ENCODE results near the gene UBE2J2.

The UBE2J2 gene

DNA sequence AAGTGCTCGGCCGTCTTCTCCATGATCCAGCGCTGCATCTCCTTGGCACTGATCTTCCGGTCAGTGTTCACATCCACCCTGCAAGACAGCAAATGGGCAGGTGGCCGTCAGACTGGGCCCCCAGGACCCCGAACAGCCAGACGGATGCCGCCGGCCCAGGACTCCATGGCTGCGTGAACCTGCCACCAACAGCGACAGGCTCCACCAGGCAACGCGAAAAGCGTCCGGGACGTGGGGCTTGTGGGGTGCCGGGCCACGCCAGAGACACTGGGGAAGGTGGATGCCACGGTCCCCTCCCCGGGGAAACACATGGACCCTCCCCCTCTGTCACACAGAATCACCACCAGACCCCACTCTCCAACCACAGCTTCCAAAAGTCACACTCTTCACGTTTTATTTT is 49.8 kb downstream of the UBE2J2 start:
- FAIRE-seq = no peak

DNA sequence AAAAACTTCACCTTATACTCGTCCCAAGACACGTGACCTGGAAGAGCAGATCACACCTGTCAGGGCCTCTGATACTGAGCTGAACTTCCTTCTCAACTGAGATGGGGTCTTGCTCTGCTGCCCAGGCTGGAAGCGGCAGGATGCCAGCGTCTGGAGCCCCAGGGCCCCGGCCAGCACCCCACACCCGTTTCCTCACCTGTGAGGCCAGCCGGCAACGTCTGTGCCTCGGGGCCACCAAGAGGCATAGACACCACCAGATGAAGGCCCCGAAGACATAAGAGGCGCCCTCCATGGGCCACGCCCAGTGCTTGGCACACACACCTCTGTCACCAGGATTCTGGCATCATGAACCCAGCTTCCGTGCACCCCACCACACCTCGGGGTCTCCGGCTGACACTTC is 50.3 kb downstream of the UBE2J2 start:
- FAIRE-seq = no peak

DNA sequence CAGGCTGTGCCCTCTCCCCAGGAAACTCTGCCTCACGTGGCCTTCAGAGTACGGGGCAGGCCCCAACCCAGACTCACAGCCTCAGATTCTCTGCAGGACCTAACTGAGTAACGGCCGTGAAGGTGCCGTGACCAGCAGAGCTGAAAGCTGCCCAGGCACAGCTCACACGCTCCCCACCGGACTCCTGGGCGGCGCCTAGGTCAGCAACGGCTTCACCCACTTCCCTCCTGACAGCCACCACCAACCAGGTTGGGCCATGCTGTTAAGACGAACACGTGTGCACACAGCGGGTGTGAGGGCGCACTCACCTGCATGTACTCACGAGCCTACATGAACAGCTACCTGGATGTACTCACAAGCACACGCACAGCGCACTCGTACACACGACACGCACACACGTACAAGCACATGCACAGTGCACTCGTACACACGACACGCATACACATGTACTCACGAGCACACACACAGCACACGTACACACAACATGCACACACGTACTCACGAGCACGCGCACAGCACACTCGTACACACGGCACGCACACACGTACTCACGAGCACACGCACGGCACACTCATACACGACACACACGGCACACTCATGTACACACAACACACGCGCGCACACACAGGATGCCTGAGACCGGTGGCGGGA is 51.0 kb downstream of the UBE2J2 start:
- FAIRE-seq = no peak

DNA sequence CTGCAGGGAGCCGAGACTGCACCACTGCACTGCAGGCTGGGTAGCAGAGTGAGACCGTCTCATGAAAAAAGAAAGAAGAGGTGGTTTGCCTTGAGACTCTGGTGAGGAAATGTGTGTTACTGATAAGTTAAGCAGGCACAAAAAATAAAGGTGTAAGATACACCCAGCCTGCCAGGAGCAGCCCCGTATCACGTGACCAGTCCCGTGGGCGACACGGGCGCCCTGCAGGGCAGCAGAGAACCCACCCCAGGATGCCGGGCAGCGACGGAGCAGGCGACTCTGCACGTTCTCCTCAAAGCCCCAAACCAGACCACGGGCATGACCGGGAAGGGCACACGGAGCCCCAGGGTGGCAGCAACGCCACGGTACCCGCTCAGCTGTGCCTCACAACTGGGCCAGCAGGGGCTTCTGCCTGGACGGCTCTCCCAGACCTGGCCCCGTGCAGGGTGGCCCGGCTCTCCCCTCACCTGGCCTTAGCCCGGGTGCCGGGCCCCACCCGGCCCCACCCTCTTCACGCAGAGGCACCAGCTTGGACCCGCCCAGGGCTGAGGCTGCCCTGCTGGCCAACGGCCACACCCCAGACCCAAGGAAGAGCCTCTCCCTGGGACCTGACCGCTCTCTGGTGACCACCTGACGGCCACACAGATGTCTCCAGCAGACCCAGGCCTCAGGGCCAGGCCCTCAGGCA is 51.6 kb downstream of the UBE2J2 start:
- FAIRE-seq = no peak

DNA sequence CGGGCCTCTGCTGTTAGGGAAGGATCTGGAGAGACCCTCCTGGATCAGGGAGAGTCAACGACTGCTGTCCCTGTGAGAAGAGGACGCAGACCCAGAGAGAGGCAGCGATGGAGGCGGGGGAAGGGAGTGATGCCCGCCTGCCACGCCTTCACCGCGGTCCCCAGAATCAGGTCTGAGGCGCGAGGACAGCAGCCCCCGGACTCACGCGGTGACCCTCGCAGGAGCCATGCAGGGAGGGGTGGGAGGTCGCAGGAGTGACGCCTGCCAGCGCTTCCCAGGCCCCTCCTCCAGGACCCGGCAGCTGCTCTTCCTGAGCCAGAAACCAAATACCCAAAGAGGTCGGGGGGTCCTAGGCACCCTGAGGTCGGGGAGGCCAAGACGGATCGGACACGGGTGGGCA is 53.5 kb downstream of the UBE2J2 start:
- no peak for FAIRE-seq

DNA sequence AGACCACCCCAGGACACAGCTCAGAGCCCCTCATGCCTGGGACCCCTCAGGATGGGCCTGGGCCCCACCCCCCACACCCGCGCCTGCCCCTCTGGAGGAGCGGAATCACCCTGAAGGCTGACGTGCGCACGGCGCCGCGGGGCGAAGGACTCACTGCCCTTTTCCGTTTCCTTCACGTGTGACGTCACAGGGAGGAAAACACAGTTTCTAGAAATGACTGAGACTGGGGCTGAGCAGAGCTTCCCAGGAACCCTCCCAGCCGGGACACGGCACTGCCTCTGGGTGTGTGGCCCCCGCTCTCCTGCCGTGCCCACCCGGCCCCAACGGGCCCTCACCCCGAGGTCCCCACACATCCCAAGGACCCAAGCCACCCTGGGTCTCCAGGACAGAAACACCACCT is 54.3 kb downstream of the UBE2J2 start:
- FAIRE-seq = no peak

DNA sequence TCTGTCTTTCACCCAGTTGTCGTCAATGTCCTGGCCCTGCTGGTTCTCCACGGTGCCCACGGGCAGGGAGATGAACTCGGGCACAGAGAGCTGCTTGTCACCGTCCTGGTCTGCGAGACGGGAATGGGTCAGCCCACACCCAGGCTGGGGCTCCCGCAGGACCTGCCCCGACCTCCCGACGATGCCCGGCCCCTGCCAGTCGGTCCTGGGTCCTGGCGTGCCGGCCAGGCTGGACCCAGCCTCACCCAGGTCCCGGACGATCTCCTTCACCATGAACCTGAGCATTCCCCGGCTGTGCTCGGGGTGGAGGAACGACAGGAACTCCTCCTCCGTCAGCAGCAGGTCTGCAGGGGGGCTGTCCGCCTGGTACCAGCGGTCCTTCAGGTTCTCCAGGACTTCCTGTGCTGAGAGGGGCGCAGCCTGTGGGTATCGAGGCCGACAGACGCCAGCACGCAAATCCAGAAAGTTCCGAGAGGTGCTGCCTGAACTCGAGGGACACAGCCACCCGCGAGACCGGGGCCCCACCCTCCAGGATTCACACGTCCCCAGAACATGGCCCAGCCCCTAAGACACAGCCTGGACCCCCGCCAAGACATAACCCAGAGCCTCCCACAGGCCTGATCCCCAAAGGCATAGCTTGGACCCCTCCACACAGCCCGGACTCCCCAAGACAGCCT is 55.0 kb downstream of the UBE2J2 start:
- FAIRE-seq = no peak

DNA sequence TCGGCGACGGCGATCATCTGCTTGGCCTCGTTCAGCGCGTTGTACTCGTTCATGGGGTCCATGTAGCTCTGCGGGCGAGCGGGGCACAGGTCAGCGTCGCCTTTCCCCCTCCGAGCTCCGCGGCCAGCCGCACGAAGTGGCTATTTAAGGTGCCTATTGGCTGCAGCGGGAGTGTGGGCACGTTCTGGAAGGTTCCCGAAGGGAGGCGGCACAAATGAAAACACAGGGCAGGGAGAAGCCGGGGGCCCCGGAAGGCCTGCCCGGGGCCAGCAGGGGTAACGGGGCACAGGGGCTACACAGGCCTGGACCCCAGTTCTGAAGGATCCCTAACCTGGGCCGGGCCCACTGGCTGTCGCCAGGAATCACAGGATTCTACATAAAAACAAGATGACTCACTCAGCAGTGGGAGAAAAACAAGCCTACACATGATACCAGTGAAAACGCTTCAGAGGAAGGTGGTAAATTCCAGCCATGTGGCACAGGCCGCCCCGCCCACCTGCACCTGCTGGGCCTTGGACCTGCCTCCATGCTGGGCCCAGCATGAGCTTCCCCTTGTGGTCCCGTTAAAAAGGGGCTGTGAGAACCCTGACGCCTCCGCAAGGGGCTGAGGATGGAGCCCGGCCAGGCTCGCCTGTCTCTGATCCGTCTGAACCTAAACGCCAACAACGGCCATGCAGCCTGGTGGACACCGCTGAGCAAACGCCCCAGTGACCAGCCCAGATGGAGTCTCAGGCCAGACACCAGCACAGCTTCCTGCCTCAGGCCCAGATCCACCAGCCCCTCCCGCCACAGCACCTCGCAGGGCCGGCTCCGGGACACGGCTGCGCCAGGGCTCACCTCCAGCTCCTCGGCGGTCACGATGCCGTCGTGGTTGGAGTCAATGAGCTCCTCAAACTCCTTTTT is 55.8 kb downstream of the UBE2J2 start:
- FAIRE-seq = no peak

DNA sequence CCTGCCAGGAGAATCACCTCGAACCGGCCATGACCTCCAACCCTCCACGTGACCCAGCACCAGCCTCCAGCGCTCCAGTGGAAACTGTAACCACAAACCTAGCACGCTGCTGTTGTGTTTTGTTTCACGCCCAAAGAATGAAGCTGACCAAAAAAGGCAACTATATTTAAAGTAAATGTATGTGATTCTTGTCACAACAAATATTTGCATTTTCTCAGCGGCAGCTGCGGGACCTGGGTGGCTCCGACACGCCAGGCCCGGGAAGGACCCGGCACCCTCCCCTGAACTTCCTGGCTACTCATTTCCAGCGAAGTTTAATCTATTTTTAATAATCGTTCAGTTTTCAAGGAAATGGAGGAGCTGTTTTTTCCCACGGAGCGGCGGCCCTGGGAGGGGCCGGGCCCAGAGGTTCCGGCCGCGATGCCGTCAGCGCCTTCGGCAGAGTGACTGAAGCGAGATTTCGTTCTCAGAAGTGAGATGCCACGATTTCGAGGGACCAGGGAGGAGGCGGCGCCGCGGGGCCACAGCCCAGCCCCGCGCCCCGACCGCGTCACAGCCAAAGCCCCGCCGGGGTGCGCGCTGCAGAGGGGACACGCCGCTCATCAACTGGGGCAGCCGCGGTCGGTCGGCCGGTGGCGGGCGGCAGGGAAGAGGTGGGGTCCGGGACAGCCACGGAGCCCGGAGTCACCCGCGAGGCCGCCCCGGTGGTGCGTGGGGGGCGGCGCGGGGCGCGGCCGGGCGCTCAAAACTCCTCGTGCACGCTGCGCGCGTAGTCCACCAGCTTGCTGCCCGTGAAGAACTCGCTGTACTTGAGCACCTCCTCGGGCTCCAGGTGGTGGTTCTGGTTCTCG is 56.7 kb downstream of the UBE2J2 start:
- FAIRE-seq = no peak

DNA sequence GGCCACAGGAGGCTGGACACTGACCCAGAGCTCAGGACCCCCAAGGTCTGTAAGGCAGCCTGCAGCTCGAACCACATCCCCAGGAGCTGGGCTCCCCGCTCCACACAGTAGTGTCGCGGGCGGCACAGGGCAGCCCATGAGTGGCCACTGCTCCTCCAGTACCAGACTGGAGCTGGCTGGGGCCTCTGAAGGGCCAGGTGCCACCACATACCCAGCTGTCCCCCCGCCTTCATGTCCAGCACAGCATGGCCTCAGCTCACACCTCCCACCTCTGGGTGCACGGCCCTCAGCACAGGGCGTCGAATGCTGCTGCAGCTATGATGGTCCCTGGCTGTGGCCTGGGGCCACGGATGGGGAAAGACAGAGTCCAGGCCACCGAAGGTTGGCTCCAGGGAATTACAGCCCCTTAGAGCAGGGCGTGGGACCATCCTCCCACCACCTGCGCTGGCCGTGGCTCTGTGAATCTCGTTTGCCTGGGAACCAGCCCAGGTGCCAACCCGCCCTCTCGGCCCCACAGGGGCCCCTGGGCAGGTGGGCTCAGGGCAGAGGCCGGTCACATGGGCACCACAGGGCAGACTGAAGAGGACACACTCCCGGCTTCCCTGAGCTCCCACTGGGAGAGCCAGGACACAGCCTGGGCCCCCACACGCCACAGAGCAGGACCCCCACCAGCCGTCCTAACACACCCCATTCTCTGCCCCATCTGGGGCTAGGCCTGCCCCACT is 57.6 kb downstream of the UBE2J2 start:
- FAIRE-seq = no peak

DNA sequence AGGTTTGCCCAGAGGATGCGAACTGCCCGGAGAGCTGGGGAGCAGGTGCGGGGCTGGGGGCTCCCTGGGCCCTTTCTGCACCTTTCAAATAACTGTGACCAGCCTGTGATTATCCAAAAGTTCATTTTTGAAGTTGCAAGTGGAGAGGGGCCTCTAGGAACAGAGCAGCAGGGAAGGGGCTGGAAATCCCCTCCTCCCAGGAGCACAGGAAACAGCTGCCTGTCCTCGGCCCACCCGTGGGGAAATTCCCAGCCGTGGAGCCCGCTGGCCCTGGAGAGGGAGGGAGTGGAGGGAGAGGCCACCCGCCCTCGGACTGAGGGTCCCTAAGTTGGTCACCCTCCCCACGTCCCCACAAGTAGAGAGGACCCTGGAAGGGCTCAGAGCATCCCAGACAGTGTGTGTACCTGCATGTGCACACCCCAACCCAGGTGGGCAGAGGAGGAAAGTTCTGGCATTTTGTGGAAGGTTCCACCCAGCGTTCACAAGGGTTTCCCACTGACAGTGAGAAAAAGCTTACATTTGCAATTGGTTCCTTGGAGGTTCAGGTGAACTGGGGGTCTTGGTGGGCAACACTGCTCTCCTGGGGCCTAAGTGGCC is 58.5 kb downstream of the UBE2J2 start:
- no peak for FAIRE-seq

DNA sequence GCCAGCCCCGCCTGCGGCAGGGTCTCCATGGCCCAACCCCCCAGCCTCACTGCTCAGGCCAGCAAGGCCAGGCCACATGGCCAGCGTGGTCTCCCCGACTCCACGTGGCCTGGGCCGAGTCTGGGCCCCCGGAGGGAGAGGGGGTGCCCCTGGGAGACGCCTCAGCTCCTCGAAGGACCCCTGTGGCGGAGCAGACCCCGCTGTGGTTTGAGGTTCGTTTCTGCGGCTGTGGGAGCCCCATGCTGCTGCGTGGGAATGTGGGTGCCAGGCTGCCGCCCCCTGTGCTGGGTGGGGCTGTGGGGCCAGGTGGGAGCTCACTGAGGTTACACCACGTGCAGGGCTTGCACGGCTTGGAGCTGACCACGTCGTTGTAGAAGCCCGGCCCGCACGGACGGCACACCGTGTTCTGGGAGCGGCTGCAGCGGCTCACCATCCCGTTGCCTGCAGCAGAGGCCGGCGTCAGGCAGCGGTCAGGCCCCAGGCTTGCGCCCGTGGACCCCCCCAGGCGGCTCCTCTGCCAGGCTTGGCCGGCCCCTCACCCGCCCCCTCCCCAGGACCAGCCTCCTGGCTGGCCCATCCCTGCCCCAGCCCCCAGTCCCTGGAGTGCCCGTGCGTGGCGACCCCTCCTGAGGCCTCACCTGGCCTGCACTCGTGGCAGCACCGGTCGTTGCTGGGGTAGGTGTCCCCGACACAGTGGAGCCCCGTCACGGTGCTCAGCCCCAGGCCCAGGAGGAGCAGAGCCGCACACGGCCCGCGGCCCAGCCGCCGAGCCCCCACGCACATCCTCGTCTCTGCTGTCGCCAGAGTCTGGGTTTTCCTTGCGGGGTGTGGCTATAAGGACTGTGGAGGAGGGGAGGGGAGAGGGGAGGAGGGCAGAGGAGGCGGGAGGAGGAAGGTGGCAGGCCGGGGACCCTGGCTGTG is 60.0 kb downstream of the UBE2J2 start, which contains the start of gene TNFRSF4:
Gene TNFRSF4, minus strand, starts transcription at position 809 of the 921 bp plus-strand sequence. Its CDS starts 26 bp downstream, at position 783.
- no peak for FAIRE-seq

DNA sequence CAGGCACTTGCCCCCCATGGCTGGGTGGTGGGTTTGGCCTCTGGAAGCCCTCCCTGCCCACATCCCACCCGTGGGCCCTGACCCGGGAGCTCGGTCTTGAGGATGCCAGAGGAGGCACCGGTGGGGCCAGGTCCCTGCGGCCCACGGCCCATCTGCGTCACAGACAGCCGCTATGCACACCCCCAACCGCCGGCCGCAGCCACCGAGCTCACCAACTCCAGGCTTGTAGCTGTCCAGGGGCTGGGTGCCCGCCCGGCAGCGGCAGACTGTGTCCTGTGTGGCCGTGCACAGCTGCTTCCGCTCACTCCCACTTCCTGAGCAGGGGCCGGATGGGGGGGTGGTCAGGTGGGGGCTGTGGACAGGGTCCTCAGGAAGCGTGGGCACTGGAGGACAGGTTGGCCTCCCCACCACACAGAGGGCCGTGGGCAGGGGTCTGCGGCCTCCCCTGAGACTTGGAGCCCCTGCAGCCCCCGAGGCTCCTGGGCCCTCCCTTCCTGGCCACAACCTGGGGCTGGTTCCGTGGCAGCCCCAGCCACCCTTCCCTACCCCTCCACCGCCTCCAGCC is 60.8 kb downstream of the UBE2J2 start:
- no peak for FAIRE-seq

DNA sequence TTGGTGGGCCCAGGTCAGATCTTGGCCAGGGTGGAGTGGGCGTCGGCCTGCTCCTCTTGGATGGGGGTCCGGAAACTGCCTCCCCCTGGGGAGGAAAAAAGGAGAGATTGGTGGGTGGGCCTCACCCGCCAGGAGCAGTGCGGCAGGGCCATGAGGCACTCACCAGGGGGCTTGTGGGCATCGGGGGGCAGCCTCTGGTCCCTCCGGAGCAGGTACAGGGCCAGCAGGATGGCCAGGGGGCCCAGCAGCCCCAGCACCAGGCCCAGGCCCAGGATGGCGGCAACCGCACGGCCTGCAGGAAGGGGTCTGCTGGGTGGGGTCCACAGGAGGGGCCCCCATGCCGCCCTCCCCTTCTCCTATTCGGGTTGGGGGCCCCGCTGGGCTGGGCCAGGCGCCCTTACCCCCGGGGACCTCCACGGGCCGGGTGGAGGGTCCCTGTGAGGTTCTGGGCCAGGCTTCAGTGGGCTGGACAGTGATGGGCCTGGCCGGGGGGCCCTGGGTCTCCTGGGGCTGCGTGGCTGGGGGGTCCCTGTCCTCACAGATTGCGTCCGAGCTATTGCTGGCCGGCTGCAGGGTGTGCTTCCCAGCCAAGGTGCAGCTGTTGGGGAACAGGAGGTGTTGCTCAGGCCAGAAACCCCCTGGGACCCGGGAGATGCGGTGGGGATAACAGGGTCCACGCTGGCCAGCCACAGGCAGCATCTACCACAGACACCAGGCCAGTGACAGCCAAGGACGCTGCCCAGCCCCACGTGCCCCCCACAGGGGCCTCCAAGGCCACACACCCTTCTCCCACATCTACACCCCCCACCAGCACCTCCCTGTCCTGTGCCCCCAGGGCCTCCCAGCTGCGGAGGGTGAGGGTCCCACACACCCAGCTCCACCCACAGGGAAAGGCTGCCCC is 61.9 kb downstream of the UBE2J2 start:
- no peak for FAIRE-seq

DNA sequence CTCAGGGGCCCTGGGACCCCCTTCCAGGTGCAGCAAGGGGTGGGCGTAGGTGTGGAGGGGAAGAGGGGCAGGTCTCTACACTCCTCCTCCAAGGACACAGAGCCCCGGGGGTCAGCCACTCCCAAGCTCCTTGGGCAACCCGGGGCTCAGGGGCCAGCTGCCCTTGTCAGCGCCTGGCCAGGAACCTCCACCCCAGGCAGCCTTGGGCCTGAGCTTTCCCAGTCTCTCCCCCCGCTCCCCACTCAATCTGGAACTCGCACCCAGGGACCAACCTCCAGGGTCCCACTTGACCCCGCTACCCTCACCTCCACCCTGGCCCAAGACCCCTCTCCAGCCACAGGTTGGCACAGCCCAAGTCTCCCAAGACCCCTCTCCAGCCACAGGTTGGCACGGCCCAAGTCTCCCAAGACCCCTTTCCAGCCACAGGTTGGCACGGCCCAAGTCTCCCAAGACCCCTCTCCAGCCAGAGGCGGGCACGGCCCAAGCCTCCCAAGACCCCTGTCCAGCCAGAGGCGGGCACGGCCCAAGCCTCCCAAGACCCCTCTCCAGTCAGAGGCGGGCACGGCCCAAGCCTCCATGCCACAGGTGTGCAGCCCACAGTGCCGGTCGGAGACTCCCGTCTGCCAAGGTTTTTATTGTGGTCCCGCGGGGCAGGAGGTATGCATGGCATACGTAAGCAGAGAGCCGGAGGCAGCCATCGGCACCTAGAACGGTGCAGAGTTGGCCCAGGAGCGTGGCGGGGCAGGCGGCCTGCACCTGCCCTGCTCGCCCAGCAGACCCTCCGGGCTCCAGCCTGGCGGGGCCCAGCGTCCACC is 62.7 kb downstream of the UBE2J2 start:
- no peak for FAIRE-seq

DNA sequence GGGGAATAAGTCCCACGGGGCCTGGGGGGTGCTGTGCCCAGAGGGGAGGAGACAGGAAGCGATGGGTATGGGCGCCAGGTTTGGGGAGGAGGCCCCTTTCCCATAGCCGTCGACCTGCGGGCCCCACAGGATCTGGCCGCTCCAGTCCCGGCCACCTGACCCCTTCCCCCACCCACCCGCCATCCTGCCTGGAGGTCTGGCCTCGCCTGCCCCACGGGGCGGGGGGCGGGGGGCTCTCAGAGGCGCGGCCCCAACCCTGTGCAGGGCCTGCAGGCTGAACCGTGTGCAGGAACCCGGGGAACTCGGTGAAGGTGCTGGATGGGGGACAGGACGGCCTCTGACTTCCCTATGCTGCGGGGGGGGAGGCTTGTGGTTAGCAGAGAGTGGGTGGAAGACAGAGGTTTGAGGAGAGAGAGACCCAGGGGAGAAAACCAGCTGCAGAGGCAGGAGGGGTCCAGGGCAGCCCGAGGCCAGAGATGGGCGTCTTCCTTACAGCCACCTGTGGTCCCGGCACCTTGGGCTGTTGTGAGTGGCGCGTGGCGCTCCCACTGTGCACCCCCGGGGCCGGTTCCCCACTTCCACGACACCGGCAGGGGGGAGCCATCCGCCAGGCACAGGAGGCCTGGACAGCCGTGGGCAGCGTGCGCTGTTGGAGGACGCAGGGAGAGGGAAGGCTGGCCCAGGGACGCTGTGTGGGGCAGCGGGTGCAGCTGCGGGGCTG is 64.8 kb downstream of the UBE2J2 start:
- FAIRE-seq = no peak

DNA sequence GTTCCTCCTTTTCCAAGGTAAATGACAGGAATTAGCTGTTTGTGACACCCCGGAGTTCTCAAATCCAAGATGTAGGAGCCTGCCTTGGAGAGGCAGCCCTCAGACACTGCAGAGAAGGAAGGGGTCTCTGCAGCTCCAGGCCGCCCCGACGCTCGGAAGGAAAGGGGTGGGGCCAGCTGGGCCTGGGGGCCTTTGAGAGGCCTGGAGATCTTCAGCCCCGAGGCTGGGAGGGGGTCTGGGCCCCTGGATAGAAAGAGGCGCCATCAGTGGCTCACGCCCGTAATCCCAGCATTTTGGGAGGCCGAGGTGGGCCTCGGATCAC is 66.1 kb downstream of the UBE2J2 start:
- no peak for FAIRE-seq
